T-helper 1 cell treated with Interleukin-12 subunit alpha and Interleukin-12 subunit beta and Interleukin-4 antibody, amounts not matched to agents 30 ng/mL and 1 ng/mL, for 36 hours (primary cell): Measurements from ENCODE around the gene OVOL2. TPM values are rescaled to one million over a fixed set of nuclear protein-coding genes. Genes with fewer than 3 reads are reported as not detected.
"Not testable (repeated sequence)": the region's sequence is repeated elsewhere in the genome, so short reads cannot be mapped to it uniquely, and the experiment has no call there.

Source experiments
- intact Hi-C: fragments of 100-400 bp; cut with micrococcal nuclease; formaldehyde crosslinking; loops from one replicate; pipeline ENCODE4 v1.15.1; 2024
- total RNA-seq: library from RNA; stranded (reverse); gene quantifications from 2 replicates; pipeline ENCODE4 v1.2.3, GENCODE V29; 2022

The OVOL2 gene
- not detected in 2 replicates for total RNA-seq

DNA sequence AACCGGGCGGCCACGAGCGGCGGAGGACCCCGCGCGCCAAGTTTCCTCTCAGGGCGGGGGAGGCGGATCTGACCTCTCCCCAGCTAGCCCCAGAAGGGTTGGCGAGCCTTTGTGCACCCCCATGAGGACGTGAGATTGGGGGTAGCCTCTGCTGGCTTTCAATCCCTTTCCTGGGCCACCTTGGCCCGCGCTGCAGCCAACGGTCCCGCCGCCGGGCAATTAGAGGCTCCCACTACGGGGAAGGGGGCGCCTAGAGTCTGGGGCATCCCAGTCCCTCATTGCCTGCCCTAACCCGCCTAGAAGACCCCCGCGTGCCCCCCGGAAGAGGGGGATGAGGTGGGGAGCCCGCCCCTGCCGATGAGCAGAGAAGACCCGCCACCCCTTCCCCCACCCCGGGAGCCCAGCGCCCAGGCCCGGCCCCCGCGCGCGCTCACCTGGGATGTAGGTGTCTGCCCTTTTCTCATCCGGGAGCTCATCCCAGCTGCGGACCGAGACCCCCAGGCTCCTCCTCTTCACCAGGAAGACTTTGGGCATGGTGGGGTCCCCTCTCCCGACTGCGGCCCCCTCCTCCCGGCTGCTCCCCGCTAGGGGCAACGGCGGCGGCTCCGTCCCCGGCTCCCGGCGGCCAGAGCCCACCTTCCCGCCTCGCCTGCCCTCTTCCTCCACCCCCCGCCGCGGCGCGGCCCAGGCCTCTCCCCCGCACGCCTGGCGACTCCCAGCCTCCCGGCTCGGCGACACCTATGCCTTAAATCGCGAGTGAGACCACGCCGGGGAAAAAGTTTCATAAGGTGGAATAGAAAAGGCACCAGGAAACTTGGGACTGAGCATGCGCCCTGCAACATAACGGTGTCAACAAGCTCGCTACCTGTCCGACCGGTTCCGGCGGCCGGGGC lies at the start of gene OVOL2:
TSS of gene OVOL2 (minus strand) at position 816 of the 893 bp plus-strand sequence. CDS start at position 534, 282 bp downstream.
- intact Hi-C loops, result loop anchor here (5.0 kb wide), 1 partner anchor 220 kb away; no protein-coding TSS in a partner anchor

GRCh38 chr20:18103497-18103896 lies 45.8 kb upstream of the OVOL2 start:
- intact Hi-C loops, result no loop called here

GRCh38 chr20:18101125-18101810 lies 43.6 kb upstream of the OVOL2 start:
- intact Hi-C loops, result no loop called here

DNA sequence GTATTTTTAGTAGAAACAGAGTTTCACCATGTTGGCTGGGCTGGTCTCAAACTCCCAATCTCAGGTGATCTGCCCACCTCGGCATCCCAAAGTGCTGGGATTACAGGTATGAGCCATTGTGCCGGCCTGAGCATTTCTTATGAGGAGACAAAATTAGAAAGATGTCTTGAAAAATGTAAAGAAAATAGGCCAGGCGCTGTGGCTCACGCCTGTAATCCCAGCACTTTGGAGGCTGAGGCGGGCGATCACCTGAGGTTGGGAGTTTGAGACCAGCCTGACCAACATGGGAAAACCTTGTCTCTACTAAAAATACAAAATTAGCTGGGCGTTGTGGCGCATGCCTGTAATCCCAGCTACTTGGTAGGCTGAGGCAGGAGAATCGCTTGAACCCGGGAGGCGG lies 42.9 kb upstream of the OVOL2 start:
- intact Hi-C loops, result not testable (repeated sequence)

DNA sequence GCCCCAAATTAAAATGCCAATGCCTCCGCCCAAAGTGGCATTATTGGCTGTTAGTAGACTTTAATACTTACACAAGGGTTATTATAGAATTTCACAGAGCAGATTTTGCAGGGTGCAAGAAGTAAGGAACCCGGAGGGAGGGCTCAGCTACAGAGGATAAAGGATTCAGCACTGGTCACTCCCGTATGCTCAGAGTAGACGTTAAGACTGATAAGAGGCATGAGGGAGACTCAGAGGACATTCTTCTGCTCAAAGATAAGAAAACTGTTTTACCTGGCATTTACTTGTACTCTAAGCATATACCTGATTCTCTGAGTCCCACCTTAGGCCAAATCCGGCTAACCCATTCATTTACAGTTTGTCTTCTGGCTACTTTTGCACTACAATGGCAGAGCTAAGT lies 36.5 kb upstream of the OVOL2 start:
- intact Hi-C loops, result no loop called here

DNA sequence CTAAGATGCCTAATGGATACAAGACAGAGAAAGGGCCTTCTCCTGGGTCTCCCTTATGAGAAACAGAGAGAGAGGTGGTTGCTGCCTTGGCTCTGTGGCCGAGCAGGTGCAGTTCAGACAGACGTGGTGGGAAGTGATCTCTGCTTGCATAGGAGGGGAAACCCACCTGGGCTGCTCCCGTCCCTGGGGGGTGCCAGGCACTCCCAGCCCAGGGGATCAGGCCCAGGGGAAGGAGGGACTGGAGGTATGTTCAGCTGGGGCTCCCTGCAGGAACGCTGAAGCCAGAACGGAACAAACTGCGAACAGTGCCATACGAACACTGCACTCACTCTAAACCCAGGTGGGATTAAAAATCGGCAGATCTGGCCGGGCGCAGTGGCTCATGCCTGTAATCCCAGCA lies 35.7 kb upstream of the OVOL2 start:
- intact Hi-C loops, result no loop called here

GRCh38 chr20:18092890-18093289 lies 35.2 kb upstream of the OVOL2 start:
- intact Hi-C loops, result no loop called here

GRCh38 chr20:18091623-18092022 lies 33.9 kb upstream of the OVOL2 start:
- intact Hi-C loops, result no loop called here

DNA sequence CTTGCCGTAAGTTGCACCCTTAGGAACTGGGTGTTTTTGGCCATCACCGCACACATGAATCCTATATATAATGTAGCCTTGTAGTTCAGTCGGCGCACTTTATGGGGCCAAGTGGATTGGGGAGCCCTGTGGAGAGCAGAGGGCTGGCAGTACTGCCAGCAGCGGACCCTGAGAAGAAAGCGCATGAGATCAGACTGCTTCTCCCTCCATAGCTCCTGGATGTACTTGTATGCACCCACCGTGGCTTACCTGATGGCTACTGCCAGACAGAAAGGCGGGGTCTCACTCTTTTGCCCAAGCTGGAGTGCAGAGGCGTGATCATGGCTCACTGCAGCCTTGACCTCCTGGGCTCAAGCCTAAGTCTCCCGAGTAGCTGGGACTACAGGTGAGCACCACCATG lies 32.8 kb upstream of the OVOL2 start:
- intact Hi-C loops, result no loop called here

DNA sequence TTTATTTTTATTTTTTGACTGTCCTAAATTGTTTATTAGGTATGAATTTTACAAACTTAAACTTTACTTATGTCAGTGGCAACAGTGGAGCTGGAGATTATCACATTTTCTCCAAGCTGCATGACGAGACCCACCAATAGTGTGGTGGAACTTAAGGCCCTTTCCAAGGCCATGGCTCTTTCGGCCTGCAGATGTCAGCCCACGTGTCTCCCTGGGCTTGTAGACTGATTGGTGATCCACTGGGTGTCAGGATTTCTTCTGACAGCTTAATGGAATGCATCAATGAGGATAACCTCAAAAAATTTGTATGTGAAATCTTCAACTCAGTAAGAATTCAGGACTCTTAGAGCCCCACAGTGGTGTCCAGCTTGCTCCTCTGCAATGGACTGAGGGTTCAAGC lies 32.3 kb upstream of the OVOL2 start:
- intact Hi-C loops, result no loop called here

GRCh38 chr20:18088841-18089240 lies 31.1 kb upstream of the OVOL2 start:
- intact Hi-C loops, result not testable (repeated sequence)

- intact Hi-C loops, result not testable (repeated sequence)
Observed at GRCh38 chr20:18088298-18088697, 30.6 kb upstream of the OVOL2 start.

GRCh38 chr20:18087054-18087453 lies 29.3 kb upstream of the OVOL2 start:
- intact Hi-C loops, result no loop called here

DNA sequence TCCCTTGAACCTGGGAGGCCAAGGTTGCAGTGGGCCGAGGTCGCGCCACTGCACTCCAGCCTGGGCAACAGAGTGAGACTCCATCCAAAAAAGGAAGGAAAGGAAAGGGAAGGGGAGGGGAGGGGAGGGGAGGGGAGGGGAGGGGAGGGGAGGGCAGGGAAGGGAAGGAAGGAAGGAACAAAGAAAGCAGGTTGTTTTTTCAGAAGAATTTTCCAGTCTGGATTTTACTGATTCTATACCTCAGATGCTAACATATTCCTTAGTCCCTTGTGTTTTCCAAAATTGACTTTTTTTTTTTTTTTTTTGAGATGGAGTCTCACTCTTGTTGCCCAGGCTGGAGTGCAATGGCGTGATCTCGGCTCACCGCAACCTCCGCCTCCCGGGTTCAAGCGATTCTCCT lies 23.1 kb upstream of the OVOL2 start:
- intact Hi-C loops, result not testable (repeated sequence)

- intact Hi-C loops, result no loop called here
Observed at GRCh38 chr20:18079756-18080353, 22.1 kb upstream of the OVOL2 start.

DNA sequence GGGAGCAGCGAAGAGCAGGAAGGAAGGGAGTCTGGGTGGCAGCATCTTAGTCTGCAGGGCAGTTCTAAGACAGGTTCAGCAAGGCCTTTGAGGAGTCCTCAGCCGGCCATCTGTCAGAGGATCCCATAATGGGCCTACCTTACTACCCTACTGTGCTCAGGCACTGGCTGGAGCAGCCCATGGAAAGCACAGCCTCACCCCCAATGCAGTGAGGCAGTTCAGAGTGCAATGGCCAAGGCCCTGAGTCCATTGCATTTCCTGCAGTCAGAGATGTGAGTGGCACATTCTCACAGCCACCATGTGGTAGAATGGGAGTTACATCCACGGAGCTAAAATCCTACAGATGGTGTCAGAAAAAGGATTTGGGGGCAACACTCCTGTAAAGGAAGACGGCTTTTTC lies 19.4 kb upstream of the OVOL2 start:
- intact Hi-C loops, result no loop called here

DNA sequence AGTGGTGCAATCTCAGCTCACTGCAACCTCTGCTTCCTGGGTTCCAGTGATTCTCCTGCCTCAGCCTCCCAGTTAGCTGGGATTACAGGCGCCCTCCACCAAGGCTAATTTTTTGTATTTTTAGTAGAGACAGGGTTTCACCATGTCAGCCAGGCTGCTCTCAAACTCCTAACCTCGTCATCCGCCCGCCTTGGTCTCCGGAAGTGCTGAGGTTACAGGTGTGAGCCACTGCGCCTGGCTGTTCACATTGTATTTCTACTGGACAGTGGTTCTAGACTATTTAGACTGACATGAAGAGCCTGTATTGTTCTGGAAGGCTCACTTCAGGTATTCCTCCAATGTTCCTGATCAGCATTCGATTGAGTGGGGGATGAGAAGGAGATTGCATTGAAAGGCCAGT lies 14.8 kb upstream of the OVOL2 start:
- intact Hi-C loops, result no loop called here

DNA sequence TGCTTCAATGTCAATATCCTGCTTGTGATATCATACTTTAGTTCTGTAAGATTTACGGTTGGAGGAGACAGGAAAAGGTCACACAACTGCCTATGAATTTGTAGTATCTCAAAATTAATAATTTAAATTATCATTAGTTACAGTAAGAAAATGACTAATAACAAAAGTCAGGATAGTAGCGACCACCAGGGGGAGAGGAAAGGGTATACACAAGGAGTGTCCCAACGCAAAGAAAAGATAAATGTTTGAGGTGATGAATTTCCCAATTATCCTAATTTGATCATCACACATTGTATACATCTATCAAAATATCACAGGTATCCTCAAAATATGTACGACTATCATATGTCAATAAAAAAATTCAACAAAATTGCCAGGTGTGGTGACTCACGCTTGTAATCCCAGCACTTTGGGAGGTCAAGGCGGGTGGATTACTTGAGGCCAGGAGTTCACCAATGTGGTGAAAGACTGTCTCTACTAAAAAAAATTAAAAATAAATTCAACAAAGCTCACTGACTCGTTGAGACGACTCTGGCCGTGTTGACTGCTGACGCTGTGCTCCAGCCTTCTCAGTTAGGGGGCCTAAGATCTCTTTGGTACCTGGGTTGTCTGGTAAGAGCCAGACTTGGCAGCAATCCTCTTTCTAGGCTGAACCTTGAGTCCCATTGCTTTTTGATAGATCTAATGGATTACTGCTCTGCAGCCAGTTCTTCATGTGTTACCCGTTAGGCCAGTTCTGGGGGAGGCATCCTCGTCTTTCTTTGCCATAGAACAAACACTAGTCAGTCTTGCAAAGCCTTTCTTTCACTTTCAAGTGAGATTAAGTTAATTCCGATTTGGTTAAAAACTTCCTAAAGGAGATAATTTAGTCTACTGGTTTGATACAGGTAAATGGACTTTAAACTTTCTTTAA lies 9.0 kb upstream of the OVOL2 start:
- intact Hi-C loops, result no loop called here

GRCh38 chr20:18063676-18064075 lies 6.0 kb upstream of the OVOL2 start:
- intact Hi-C loops, result no loop called here

DNA sequence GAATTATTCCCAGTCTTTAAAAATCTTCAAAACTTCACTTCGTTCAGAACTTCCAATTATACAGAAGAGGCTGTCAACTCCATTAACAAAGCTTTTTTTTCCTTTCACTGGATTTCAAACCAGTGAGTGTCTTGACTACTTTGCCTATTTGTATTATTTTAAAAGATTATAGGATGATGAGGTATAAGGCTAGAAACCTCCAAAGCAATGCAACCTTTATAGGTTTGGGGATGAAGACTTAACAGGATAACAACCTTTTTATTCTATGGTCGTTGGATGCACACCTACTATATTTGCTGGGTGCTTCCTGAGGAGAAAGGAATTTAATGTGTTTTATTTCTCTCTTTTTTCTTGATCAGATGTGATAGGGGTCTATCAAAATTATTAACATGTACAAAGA lies 1.9 kb upstream of the OVOL2 start:
- intact Hi-C loops, result loop anchor here (5.0 kb wide), 1 partner anchor 218 kb away; no protein-coding TSS in a partner anchor
